Activated CD4-positive, alpha-beta T cell treated with anti-CD3 and anti-CD28 coated beads, Interleukin-2, amount 10 ng/mL, durations not matched to agents 7 days and 5 days (primary cell): Measurements from ENCODE around the gene GIGYF2. TPM values are rescaled to one million over a fixed set of nuclear protein-coding genes. Genes with fewer than 3 reads are reported as not detected.

Experiments
- CTCF ChIA-PET: fragments of 350-600 bp; sonication (Branson Sonifier 250); formaldehyde crosslinking; loops from one replicate; lab custom pipeline; 2021; ENCODE audit warnings: antibody characterized with exemption; lab: Charles Lee
- POLR2A ChIA-PET: fragments of 350-600 bp; sonication (Branson Sonifier 250); formaldehyde crosslinking; loops from one replicate; lab custom pipeline; 2021; ENCODE audit warnings: antibody characterized with exemption; lab: Charles Lee
- DNase-seq: peaks from one replicate; pipeline ENCODE4 v3.0.0-alpha.2; 2020
- H3K27ac Mint-ChIP-seq: one replicate; pipeline ENCODE4 v1.8.0; 2021; ENCODE audit warnings: mild to moderate bottlenecking, moderate library complexity, mixed read lengths
- H3K27me3 Mint-ChIP-seq: one replicate; pipeline ENCODE4 v1.8.0; 2021; ENCODE audit warnings: mixed read lengths
- H3K36me3 Mint-ChIP-seq: one replicate; pipeline ENCODE4 v1.8.0; 2021; ENCODE audit warnings: low read depth, mixed read lengths
- H3K4me1 Mint-ChIP-seq: one replicate; pipeline ENCODE4 v1.8.0; 2021; ENCODE audit warnings: mixed read lengths
- H3K4me3 Mint-ChIP-seq: one replicate; pipeline ENCODE4 v1.8.0; 2021; ENCODE audit warnings: mild to moderate bottlenecking, moderate library complexity, mixed read lengths
- H3K9me3 Mint-ChIP-seq: one replicate; pipeline ENCODE4 v1.8.0; 2021; ENCODE audit warnings: mixed read lengths
- total RNA-seq, 2 experiments: library from RNA; stranded (reverse); gene quantifications; one replicate each; pipeline ENCODE4 v1.2.3, GENCODE V29; 2021

GIGYF2 gene
- total RNA-seq, 2 experiments from 2014 or later, result 54.3 to 58.7 TPM

GRCh38 chr2:232891621-232892071, 194.5 kb downstream of the GIGYF2 start:
- ChIA-PET CTCF (no interaction called here), POLR2A (no interaction called here)
- no peak overlapping the region for H3K27ac Mint-ChIP-seq
- H3K9me3 Mint-ChIP-seq, result no peaks in the 10 kb centered on the region
- no peaks in the 10 kb centered on the region for H3K4me1 Mint-ChIP-seq
- no peaks in the 10 kb centered on the region for H3K36me3 Mint-ChIP-seq
- peaks cover 3% of the 10 kb centered on the region for H3K27me3 Mint-ChIP-seq
- no peak for DNase-seq
- no peak overlapping the region for H3K4me3 Mint-ChIP-seq

GRCh38 chr2:232892221-232892620, 195.1 kb downstream of the GIGYF2 start:
- Mint-ChIP-seq H3K4me3 (no peak overlapping the region), H3K36me3 (no peaks in the 10 kb centered on the region), H3K27ac (no peak overlapping the region), H3K9me3 (no peaks in the 10 kb centered on the region), H3K27me3 (peaks cover 3% of the 10 kb centered on the region), H3K4me1 (no peaks in the 10 kb centered on the region)
- POLR2A ChIA-PET, result no interaction called here
- no peak for DNase-seq
- CTCF ChIA-PET, result no interaction called here

- Mint-ChIP-seq H3K4me1 (no peaks in the 10 kb centered on the region), H3K36me3 (no peaks in the 10 kb centered on the region), H3K27ac (no peak overlapping the region), H3K27me3 (peaks cover 3% of the 10 kb centered on the region), H3K4me3 (no peak overlapping the region), H3K9me3 (no peaks in the 10 kb centered on the region)
- POLR2A ChIA-PET, result no interaction called here
- no peak for DNase-seq
- CTCF ChIA-PET, result no interaction called here
Measured at GRCh38 chr2:232892843-232893242, 195.7 kb downstream of the GIGYF2 start.

- no peak for DNase-seq
- ChIA-PET CTCF (no interaction called here), POLR2A (no interaction called here)
- H3K36me3 Mint-ChIP-seq, result no peaks in the 10 kb centered on the region
- H3K4me1 Mint-ChIP-seq, result no peaks in the 10 kb centered on the region
- H3K27ac Mint-ChIP-seq, result no peak overlapping the region
- no peaks in the 10 kb centered on the region for H3K9me3 Mint-ChIP-seq
- peaks cover 3% of the 10 kb centered on the region for H3K27me3 Mint-ChIP-seq
- no peak overlapping the region for H3K4me3 Mint-ChIP-seq
Measured at GRCh38 chr2:232893834-232894233, 196.7 kb downstream of the GIGYF2 start.

GRCh38 chr2:232894251-232894650, 197.1 kb downstream of the GIGYF2 start:
- no peak overlapping the region for H3K4me3 Mint-ChIP-seq
- H3K4me1 Mint-ChIP-seq, result no peaks in the 10 kb centered on the region
- no peak overlapping the region for H3K27ac Mint-ChIP-seq
- no peaks in the 10 kb centered on the region for H3K36me3 Mint-ChIP-seq
- DNase-seq, result no peak
- CTCF ChIA-PET, result no interaction called here
- POLR2A ChIA-PET, result no interaction called here
- H3K9me3 Mint-ChIP-seq, result no peaks in the 10 kb centered on the region
- H3K27me3 Mint-ChIP-seq, result peaks cover 3% of the 10 kb centered on the region

GRCh38 chr2:232894746-232895145, 197.6 kb downstream of the GIGYF2 start:
- no peak for DNase-seq
- Mint-ChIP-seq H3K4me3 (no peak overlapping the region), H3K27ac (no peak overlapping the region), H3K4me1 (no peaks in the 10 kb centered on the region), H3K36me3 (no peaks in the 10 kb centered on the region), H3K27me3 (peaks cover 3% of the 10 kb centered on the region), H3K9me3 (no peaks in the 10 kb centered on the region)
- CTCF ChIA-PET, result no interaction called here
- POLR2A ChIA-PET, result no interaction called here

GRCh38 chr2:232896111-232896510, 199.0 kb downstream of the GIGYF2 start:
- no peak for DNase-seq
- CTCF ChIA-PET, result no interaction called here
- Mint-ChIP-seq H3K27ac (no peak overlapping the region), H3K4me3 (no peak overlapping the region), H3K36me3 (no peaks in the 10 kb centered on the region), H3K9me3 (no peaks in the 10 kb centered on the region), H3K4me1 (no peaks in the 10 kb centered on the region), H3K27me3 (peaks cover 3% of the 10 kb centered on the region)
- POLR2A ChIA-PET, result no interaction called here

GRCh38 chr2:232896720-232897597, 199.8 kb downstream of the GIGYF2 start:
- POLR2A ChIA-PET, result no interaction called here
- no peak for DNase-seq
- CTCF ChIA-PET, result interaction anchor here (0.9 to 1.2 kb wide), 2 partner anchors 41 to 227 kb away, joined by 3 read pairs; no protein-coding TSS in a partner anchor
- Mint-ChIP-seq H3K9me3 (no peaks in the 10 kb centered on the region), H3K27me3 (peaks cover 3% of the 10 kb centered on the region), H3K36me3 (no peaks in the 10 kb centered on the region), H3K27ac (no peak overlapping the region), H3K4me3 (no peak overlapping the region), H3K4me1 (no peaks in the 10 kb centered on the region)

- Mint-ChIP-seq H3K27me3 (no peaks in the 10 kb centered on the region), H3K27ac (no peak overlapping the region), H3K36me3 (no peaks in the 10 kb centered on the region), H3K4me3 (no peak overlapping the region), H3K4me1 (no peaks in the 10 kb centered on the region), H3K9me3 (no peaks in the 10 kb centered on the region)
- DNase-seq, result no peak
- ChIA-PET POLR2A (interaction anchor here (0.7 kb wide), 1 partner anchor 13 kb away, joined by 5 read pairs; no protein-coding TSS in a partner anchor), CTCF (interaction anchor here (0.9 to 1.2 kb wide), 2 partner anchors 42 to 226 kb away, joined by 3 read pairs; no protein-coding TSS in a partner anchor)
Measured at GRCh38 chr2:232897598-232898408, 200.7 kb downstream of the GIGYF2 start.

- CTCF ChIA-PET, result no interaction called here
Measured at GRCh38 chr2:232898592-232899543, 201.7 kb downstream of the GIGYF2 start.

GRCh38 chr2:232900811-232901735, 203.9 kb downstream of the GIGYF2 start:
- CTCF ChIA-PET, result interaction anchor here (0.5 kb wide), 1 partner anchor 391 kb away, joined by 3 read pairs; no protein-coding TSS in a partner anchor
- Mint-ChIP-seq H3K36me3 (no peaks in the 10 kb centered on the region), H3K4me1 (no peaks in the 10 kb centered on the region), H3K27ac (no peak overlapping the region), H3K4me3 (no peak overlapping the region), H3K9me3 (no peaks in the 10 kb centered on the region), H3K27me3 (no peaks in the 10 kb centered on the region)
- no peak for DNase-seq
- POLR2A ChIA-PET, result no interaction called here

More at GRCh38 chr2:232898592-232899543, 201.7 kb downstream of the GIGYF2 start:
- no peaks in the 10 kb centered on the region for H3K4me1 Mint-ChIP-seq
- POLR2A ChIA-PET, result interaction anchor here (0.7 kb wide), 1 partner anchor 12 kb away, joined by 5 read pairs; no protein-coding TSS in a partner anchor
- H3K36me3 Mint-ChIP-seq, result no peaks in the 10 kb centered on the region
- H3K9me3 Mint-ChIP-seq, result no peaks in the 10 kb centered on the region
- H3K27me3 Mint-ChIP-seq, result no peaks in the 10 kb centered on the region
- no peak overlapping the region for H3K4me3 Mint-ChIP-seq
- DNase-seq, result no peak
- no peak overlapping the region for H3K27ac Mint-ChIP-seq
